Stimulated activated naive CD8-positive, alpha-beta T cell treated with anti-CD3 and anti-CD28 coated beads, Interleukin-15, Interleukin-2, amounts not matched to agents 100 ng/mL and 50 ng/mL, for 24 hours (primary cell): Measurements from ENCODE around the gene ZFYVE26.
"Not testable (repeated sequence)": the region's sequence is repeated elsewhere in the genome, so short reads cannot be mapped to it uniquely, and the experiment has no call there.

Source experiments
- H3K27ac Mint-ChIP-seq: one replicate; pipeline ENCODE4 v1.8.0; 2021; ENCODE audit warnings: mild to moderate bottlenecking, mixed read lengths
- H3K27me3 Mint-ChIP-seq: one replicate; pipeline ENCODE4 v1.8.0; 2021; ENCODE audit warnings: mixed read lengths
- H3K36me3 Mint-ChIP-seq: one replicate; pipeline ENCODE4 v1.8.0; 2021; ENCODE audit warnings: low read depth, mixed read lengths
- H3K4me1 Mint-ChIP-seq: one replicate; pipeline ENCODE4 v1.8.0; 2021; ENCODE audit warnings: low read depth, mixed read lengths
- H3K4me3 Mint-ChIP-seq: one replicate; pipeline ENCODE4 v1.8.0; 2021; ENCODE audit warnings: mild to moderate bottlenecking, mixed read lengths
- H3K9me3 Mint-ChIP-seq: one replicate; pipeline ENCODE4 v1.8.0; 2021; ENCODE audit warnings: mixed read lengths

ZFYVE26 gene

DNA sequence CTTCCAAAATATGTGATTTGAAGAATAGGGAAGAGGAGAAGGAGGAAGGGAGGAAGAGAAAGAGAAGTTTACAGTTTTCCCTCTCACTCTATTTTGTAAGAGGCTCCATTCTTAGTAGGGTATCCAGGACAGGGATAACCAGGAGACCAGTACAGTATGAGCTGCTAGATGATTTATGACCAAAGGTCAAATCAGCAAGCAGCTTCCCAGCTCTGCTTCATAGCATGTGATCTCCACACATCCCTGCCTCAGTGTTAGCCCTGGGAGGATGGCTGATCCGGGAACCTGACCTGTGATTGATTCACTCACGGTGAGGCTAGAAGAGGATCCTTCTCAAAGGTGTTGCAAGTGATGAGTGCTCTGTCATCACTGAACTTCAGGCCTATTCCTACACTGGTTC, 98.1 kb downstream of the ZFYVE26 start:
- Mint-ChIP-seq H3K27ac (no peak overlapping the region), H3K9me3 (no peaks in the 10 kb centered on the region), H3K4me3 (no peak overlapping the region), H3K27me3 (peaks cover 19% of the 10 kb centered on the region), H3K36me3 (no peaks in the 10 kb centered on the region), H3K4me1 (peaks cover 4% of the 10 kb centered on the region)

DNA sequence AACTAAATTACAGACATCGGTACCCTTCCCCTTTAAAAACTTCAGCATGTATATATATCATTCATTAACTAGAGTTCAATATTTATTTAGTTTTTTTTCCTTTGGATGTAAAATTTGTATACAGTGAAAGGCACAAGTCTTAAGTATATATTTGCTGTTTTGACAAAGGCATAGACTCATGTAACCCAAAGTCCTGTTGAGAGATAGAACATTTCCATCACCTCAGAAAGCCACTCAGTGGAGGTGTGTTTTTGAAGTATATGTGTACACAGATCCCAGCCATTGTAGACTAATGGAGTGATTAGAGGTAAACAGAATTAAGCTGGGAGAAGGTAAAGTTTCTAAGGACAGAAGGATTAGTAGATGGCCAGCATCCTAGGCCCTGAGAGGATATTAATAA, 99.3 kb downstream of the ZFYVE26 start:
- Mint-ChIP-seq H3K4me3 (no peak overlapping the region), H3K4me1 (no peaks in the 10 kb centered on the region)

DNA sequence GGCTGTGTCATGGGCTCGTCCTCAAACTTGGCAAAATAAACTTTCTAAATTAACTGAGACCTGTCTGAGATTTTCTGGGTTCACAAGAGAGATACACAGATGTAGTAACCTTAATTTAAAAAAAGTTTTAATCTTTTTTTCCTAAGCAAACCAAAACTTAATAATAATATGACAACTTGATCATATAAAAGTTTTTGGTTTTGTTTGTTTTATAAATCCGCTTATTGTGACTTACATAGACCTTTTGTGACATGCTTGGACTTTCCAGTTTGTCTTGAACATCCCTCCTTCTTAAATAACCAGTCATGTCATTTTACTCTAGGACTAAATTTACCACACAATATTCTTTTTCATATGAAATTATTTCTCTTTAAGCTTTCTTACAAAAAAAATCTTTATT, 106.2 kb downstream of the ZFYVE26 start:
- Mint-ChIP-seq H3K4me3 (no peak overlapping the region), H3K9me3 (peaks cover 11% of the 10 kb centered on the region), H3K27ac (no peak overlapping the region), H3K36me3 (peaks cover 4% of the 10 kb centered on the region), H3K4me1 (no peaks in the 10 kb centered on the region), H3K27me3 (peaks cover under 1% of the 10 kb centered on the region)

More for the DNA sequence above, 99.3 kb downstream of the ZFYVE26 start:
- H3K36me3 Mint-ChIP-seq: no peaks in the 10 kb centered on the region
- peaks cover 8% of the 10 kb centered on the region for H3K27me3 Mint-ChIP-seq
- no peak overlapping the region for H3K27ac Mint-ChIP-seq
- H3K9me3 Mint-ChIP-seq: no peaks in the 10 kb centered on the region

DNA sequence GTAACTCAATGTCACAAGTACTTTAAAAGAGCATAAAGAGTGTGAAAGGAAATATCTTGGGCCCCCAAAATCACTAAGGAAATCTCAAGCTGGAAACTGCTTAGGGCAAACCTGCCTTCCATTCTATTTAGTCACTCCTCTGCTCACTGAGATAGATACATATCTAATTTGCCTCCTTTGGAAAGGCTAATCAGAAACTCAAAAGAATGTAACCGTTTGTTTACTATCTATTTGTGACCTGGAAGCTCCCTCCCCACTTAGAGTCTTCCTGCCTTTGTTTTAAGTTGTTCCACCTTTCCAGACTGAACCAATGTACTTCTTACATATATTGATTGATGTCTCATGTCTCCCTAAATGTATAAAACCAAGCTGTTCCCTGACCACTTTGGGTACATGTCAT, 106.6 kb downstream of the ZFYVE26 start:
- not testable (repeated sequence) for H3K4me1 Mint-ChIP-seq, H3K4me3 Mint-ChIP-seq, H3K27ac Mint-ChIP-seq, H3K36me3 Mint-ChIP-seq, H3K27me3 Mint-ChIP-seq
- peaks cover 11% of the 10 kb centered on the region for H3K9me3 Mint-ChIP-seq

DNA sequence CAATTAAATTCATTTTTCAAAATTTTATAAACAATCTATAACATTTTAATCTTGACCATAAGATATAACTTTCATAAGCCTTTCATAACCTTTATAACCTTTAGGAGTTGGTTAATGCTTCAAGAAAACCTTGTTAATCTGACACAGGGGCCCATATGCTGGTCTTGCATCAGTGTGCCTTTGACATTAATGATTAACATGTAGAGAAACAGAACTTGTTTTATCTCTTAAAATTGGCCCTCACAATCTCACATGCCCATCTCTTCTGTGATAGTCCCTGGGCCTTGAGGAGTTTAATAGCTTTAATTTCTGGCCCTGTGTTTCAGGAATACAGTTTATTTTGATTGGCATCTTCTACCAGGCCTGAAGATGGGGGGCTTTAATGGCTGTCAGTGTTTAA, 107.0 kb downstream of the ZFYVE26 start:
- not testable (repeated sequence) for H3K4me3 Mint-ChIP-seq, H3K27ac Mint-ChIP-seq, H3K27me3 Mint-ChIP-seq, H3K36me3 Mint-ChIP-seq, H3K4me1 Mint-ChIP-seq
- peaks cover 11% of the 10 kb centered on the region for H3K9me3 Mint-ChIP-seq

DNA sequence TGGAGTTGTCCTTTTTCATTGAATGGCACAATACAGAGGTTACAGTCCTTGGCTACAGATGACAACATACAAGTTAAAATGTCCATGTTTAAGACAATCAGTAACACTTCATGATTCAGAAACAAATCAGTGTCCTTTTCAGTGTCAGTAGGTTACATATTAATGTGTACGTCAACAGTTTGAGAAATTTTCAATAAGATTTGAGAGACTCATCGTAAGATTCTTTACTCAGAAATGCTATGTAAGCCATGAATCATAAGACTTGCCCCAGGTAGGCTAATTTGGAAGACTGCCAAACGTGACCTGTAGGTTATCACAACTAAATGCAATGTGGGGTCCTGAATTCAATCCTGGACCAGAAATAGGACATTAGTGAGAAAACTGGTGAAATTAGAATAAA, 111.2 kb downstream of the ZFYVE26 start:
- H3K4me3 Mint-ChIP-seq: no peak overlapping the region
- peaks cover 9% of the 10 kb centered on the region for H3K27me3 Mint-ChIP-seq
- H3K4me1 Mint-ChIP-seq: no peaks in the 10 kb centered on the region
- no peaks in the 10 kb centered on the region for H3K36me3 Mint-ChIP-seq
- H3K9me3 Mint-ChIP-seq: peaks cover 11% of the 10 kb centered on the region
- no peak overlapping the region for H3K27ac Mint-ChIP-seq

DNA sequence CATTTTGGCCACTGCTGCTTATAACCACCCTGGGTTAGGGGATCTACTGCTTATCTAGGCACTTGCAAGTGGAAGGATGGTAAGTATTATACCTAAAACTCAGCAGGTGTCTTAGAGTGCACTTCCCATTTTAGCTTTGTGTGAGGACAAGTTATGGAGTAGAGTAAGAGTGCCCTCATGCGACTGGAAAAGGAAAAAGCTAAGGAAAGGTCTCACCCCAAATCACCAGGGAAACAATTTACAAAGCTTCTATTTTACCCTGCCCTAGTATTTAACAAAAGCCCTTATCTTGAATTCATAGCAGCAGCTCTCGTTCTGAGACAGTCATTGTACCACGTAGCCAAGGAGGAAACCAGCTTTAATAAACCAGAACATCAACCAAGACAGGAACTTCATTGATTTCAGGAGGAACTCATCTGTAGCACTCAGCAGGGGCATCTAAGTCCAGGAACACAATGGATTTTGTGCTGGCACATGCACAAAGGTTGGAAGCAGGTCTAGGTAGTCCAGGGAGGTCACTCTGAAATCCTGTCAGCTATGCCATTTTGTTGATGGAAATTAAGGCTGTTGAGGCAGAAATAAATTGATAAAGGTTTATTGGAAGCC, 111.8 kb downstream of the ZFYVE26 start:
- H3K9me3 Mint-ChIP-seq: peaks cover 6% of the 10 kb centered on the region
- no peaks in the 10 kb centered on the region for H3K4me1 Mint-ChIP-seq
- H3K4me3 Mint-ChIP-seq: no peak overlapping the region
- no peaks in the 10 kb centered on the region for H3K36me3 Mint-ChIP-seq
- H3K27ac Mint-ChIP-seq: no peak overlapping the region
- peaks cover 9% of the 10 kb centered on the region for H3K27me3 Mint-ChIP-seq

DNA sequence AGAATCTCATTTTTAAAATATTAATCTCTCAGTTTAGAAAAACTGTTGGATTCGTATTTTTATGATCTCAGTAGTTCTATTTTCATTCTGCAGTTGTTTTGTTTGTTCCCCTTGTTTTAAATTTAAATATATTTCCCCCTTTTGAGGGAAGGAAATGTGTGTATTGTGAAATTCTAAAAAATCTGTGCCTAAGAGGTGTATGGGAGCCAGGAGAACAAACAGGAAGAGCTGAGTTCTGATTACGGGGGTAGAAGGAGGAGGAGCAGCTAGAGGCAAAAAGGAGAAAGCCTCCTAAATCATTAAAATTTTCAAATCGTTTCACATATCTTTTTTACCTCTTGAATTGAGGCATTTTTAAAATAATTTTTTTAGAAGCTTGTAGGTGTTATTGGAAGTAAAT, 112.4 kb downstream of the ZFYVE26 start:
- peaks cover 3% of the 10 kb centered on the region for H3K9me3 Mint-ChIP-seq
- H3K4me3 Mint-ChIP-seq: no peak overlapping the region
- peaks cover 9% of the 10 kb centered on the region for H3K27me3 Mint-ChIP-seq
- no peaks in the 10 kb centered on the region for H3K36me3 Mint-ChIP-seq
- no peak overlapping the region for H3K27ac Mint-ChIP-seq
- H3K4me1 Mint-ChIP-seq: no peaks in the 10 kb centered on the region

DNA sequence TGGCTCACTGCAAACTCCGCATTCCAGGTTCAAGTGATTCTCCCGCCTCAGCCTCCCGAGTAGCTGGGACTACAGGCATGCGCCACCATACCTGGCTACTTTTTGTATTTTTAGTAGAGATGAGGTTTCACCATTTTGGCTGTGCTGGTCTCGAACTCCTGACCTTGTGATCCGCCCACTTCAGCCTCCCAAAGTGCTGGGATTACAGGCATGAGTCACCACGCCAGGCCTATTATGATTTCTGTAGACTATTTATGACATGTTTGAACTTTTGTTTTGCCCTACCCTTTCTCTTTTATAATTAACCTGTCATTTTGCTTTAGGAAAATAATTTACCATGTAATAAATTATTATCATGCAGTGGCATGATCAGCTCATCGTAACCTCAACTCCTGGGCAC, 114.9 kb downstream of the ZFYVE26 start, which contains the start of gene RDH12:
RDH12 (plus strand) TSS at position 395 of the 400 bp plus-strand sequence. CDS start 20,757 bp downstream, outside the sequence.
- not testable (repeated sequence) for H3K27me3 Mint-ChIP-seq, H3K9me3 Mint-ChIP-seq, H3K4me3 Mint-ChIP-seq, H3K4me1 Mint-ChIP-seq, H3K36me3 Mint-ChIP-seq, H3K27ac Mint-ChIP-seq

DNA sequence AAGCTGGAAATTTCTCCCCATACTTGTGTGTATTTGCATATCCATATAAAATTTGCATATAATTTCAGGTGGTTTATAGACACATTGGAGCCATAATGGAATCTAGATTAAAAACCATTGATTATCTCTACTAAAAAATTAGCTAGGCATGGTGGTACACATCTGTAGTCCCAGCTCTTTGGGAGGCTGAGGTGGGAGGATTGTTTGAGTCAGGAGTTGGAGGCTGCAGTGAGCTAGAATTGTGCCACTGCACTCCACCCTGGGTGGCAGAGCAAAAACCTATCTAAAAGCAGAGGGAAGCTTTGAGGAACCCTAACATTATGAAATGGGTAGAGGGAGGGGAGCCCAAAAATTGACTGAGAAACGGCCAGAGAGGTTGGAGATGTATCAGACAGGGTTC, 118.2 kb downstream of the ZFYVE26 start:
- H3K4me3 Mint-ChIP-seq: no peak overlapping the region
- no peaks in the 10 kb centered on the region for H3K9me3 Mint-ChIP-seq
- no peak overlapping the region for H3K27ac Mint-ChIP-seq
- no peaks in the 10 kb centered on the region for H3K27me3 Mint-ChIP-seq
- peaks cover 20% of the 10 kb centered on the region for H3K4me1 Mint-ChIP-seq
- peaks cover 3% of the 10 kb centered on the region for H3K36me3 Mint-ChIP-seq

DNA sequence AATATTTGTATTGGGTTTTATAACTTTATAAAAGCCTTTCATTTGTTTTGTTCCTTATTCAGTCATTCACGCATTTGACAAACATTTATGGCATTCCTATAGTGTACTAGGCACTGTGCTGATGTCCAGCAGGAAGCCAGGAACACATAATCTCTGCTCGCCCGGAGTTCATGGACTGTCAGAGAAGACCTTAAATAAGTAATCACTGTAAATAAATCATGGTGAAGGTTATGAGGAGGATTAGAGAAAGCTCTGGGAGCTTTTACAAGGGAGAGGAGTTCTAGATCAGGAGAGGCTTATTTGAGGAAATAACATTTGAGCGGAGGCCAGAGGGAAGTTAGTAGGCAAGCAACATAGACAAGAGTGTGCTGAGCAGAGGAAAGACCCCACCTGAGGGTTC, 119.4 kb downstream of the ZFYVE26 start:
- H3K27me3 Mint-ChIP-seq: no peaks in the 10 kb centered on the region

More for the DNA sequence above, 119.4 kb downstream of the ZFYVE26 start:
- Mint-ChIP-seq H3K27ac (no peak overlapping the region), H3K9me3 (no peaks in the 10 kb centered on the region), H3K36me3 (peaks cover 12% of the 10 kb centered on the region), H3K4me1 (peaks cover 25% of the 10 kb centered on the region), H3K4me3 (no peak overlapping the region)
